BLaER1 treated with 17β-estradiol and CSF1 and Interleukin-3, amounts not matched to agents 10 nM and 100 nM (cell line): Measurements from ENCODE around the gene SOS1.

ENCODE experiments used
- H3K27ac ChIP-seq, 11 experiments: shearing (Covaris generic); formaldehyde crosslinking; 2 replicates each; pipeline ENCODE4 v1.8.1; 2022
- H3K27me3 ChIP-seq, 11 experiments: shearing (Covaris generic); formaldehyde crosslinking; 2 replicates each; pipeline ENCODE4 v1.8.1; 2022
- H3K36me3 ChIP-seq, 11 experiments: shearing (Covaris generic); formaldehyde crosslinking; 2 replicates each; pipeline ENCODE4 v1.8.1; 2022
- H3K4me1 ChIP-seq, 10 experiments: shearing (Covaris generic); formaldehyde crosslinking; 2 replicates each; pipeline ENCODE4 v1.8.1; 2022
- H3K4me2 ChIP-seq, 11 experiments: shearing (Covaris generic); formaldehyde crosslinking; 2 replicates each; pipeline ENCODE4 v1.8.1; 2022
- H3K4me3 ChIP-seq, 10 experiments: shearing (Covaris generic); formaldehyde crosslinking; 2 replicates each; pipeline ENCODE4 v1.8.1; 2022
- H3K9ac ChIP-seq, 11 experiments: shearing (Covaris generic); formaldehyde crosslinking; 2 replicates each; pipeline ENCODE4 v1.8.1; 2022
- H3K9me3 ChIP-seq, 11 experiments: shearing (Covaris generic); formaldehyde crosslinking; replicated peaks in 1 of 11; 2 replicates each; pipeline ENCODE4 v1.8.1; 2022
- H4K20me1 ChIP-seq, 11 experiments: shearing (Covaris generic); formaldehyde crosslinking; 2 replicates each; pipeline ENCODE4 v1.8.1; 2022
- Cebpa-rat ChIP-seq, 11 experiments: shearing (Covaris generic); IDR thresholded peaks; 2 replicates each; pipeline ENCODE4 v1.8.1; 2022

SOS1 gene

GRCh38 chr2:39127973-39128372, 7.1 kb upstream of the SOS1 start:
- Histone ChIP-seq H3K4me2 (peak overlapping the region; percentile 25 to 83 (median 75); a peak in 21 of 22 replicates), H3K9ac (peak overlapping the region in 7 of 11 experiments; percentile 17 to 69 (median 53); a peak in 9 of 22 replicates)
- TF ChIP-seq Cebpa-rat (IDR thresholded peaks at IDR 0.05) = peak in 1 of 11 experiments; percentile 48; a peak in 1 of 22 replicates

DNA sequence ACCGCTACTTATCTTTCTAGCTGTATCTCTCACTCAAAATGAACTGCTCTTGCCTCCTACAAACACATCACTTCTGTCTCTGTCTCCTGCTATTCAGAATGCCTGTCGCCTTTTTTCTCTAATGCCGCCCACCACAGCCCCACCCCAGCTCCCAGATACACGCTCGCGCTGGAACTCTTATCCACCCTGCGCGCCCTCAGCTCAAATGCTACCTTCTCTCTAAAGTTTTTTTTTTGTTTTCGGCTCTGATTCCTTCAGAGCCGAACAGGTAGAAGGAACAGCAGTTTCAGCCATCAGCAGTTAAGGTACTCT, 3.9 kb upstream of the SOS1 start:
- Histone ChIP-seq H3K9me3 (no peaks in the 10 kb centered on the region), H3K4me3 (peak overlapping the region; percentile 66 to 78 (median 72)), H3K36me3 (no peaks in the 10 kb centered on the region), H3K4me1 (peaks cover 56 to 69% (median 66%) of the 10 kb centered on the region in 10 experiments), H3K27ac (peak overlapping the region; percentile 67 to 94 (median 88)), H3K4me2 (peak overlapping the region; percentile 82 to 98 (median 92)), H4K20me1 (peaks cover 3 to 6% (median 5%) of the 10 kb centered on the region in 11 experiments; a peak in 13 of 22 replicates), H3K27me3 (no peaks in the 10 kb centered on the region), H3K9ac (peak overlapping the region; percentile 78 to 87 (median 83))
- no peak for TF ChIP-seq Cebpa-rat (IDR thresholded peaks at IDR 0.05)

More at GRCh38 chr2:39127973-39128372, 7.1 kb upstream of the SOS1 start:
- Histone ChIP-seq H3K36me3 (no peaks in the 10 kb centered on the region), H3K27ac (peak overlapping the region; percentile 13 to 84 (median 75); a peak in 19 of 22 replicates), H3K4me1 (peaks cover 38 to 68% (median 53%) of the 10 kb centered on the region in 10 experiments), H3K27me3 (no peaks in the 10 kb centered on the region), H4K20me1 (no peaks in the 10 kb centered on the region), H3K4me3 (no peak overlapping the region), H3K9me3 (no peaks in the 10 kb centered on the region)

DNA sequence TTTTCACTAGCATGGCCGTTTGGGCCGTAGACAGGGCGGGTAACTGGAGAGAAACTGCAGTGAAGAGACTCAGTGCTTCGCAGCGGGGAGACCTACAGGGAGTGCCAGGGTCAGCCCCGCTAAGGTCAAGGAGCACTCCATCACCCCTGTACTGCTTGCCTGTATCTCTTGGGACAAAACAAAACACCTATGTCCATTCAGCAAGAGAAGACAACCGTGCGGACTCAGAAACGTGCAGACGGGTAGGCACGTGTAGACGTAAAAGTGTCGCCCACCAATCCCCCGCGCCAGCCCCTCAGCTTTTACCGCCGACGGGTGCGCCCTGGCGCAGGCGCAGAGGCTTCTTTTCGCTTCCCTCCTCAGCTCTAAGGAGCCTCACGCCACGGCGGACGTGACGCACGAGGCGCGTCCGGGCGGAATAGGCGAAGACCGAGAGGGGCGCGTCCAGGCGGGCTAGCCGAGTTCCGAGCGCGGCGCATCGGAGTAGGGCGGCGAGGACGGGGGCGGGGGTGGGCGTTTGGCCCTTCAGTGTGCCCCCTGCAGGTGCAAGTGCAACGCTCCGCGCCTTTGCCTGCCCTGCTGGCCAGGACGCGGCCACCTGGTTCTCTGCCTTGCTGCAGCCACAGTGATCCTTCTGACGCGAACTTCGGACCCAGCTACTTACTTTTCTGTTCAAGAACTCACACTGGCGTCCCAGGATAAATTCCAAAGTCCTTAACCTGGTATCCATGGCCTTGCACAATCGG, 3.3 kb upstream of the SOS1 start:
- no peak for TF ChIP-seq Cebpa-rat (IDR thresholded peaks at IDR 0.05)
- Histone ChIP-seq H3K9ac (peak overlapping the region; percentile 78 to 87 (median 83)), H3K36me3 (no peaks in the 10 kb centered on the region), H3K27me3 (no peaks in the 10 kb centered on the region), H4K20me1 (peaks cover 4 to 11% (median 10%) of the 10 kb centered on the region in 11 experiments; a peak in 14 of 22 replicates), H3K4me1 (peaks cover 51 to 63% (median 61%) of the 10 kb centered on the region in 10 experiments), H3K27ac (peak overlapping the region; percentile 71 to 94 (median 88)), H3K9me3 (no peaks in the 10 kb centered on the region), H3K4me3 (peak overlapping the region; percentile 66 to 78 (median 72)), H3K4me2 (peak overlapping the region; percentile 82 to 98 (median 92))

DNA sequence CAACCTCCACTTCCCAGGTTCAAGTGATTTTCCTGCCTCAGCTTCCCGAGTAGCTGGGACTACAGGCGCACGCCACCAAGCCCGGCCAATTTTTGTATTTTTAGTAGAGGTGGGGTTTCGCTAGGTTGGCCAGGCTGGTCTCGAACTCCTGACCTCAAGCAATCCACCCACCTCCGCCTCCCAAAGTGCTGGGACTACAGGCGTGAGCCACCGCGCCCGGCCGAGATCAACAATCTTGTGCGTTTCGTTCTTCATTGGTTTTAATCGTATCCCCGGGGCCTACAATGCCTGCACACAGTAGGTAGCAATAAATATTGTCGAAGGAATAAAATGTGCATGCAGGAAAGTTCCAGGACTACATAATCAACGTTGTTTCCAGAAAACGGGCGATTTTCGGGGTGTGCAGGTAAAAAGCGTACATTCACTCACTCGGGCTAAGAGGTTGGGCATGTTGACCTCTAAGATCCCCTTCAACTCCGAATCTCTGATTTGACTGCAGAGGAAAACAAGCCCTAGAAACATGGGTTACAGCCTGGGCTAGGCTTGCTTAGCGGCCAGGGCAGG, 2.7 kb upstream of the SOS1 start:
- no peak for TF ChIP-seq Cebpa-rat (IDR thresholded peaks at IDR 0.05)

DNA sequence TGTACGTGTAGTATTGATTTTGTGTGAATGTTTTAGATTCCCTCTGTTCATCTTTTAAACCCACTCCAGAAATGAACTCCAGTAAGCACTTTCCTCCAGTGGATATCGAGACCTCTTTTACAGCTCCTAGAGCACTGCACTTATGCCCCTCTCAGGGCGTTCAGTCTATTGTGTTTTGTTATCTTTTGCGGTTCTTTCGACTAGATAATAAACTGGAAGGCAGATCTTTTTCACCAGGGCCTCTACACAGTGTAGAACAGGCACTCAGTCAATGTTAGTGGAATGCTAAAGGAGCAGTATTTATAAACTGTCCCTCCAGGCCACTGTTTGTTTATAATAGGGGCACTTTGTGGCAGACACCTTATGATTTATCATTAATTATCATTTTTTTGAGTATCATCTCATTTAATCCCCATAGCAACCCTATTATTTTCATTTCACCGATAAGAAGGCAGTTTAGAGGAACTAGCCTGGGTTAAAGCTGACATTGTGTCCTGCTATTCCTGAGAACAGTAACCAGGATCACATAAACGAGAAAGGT, 742 bp upstream of the SOS1 start:
- no peaks in the 10 kb centered on the region for H3K9me3 ChIP-seq
- peak overlapping the region; percentile 90 to 98 (median 93) for H3K9ac ChIP-seq
- no peaks in the 10 kb centered on the region for H3K27me3 ChIP-seq
- peak overlapping the region; percentile 84 to 98 (median 91) for H3K4me2 ChIP-seq
- peaks cover 39 to 60% (median 50%) of the 10 kb centered on the region in 10 experiments for H3K4me1 ChIP-seq
- peak overlapping the region; percentile 86 to 96 (median 92) for H3K27ac ChIP-seq
- H3K36me3 ChIP-seq = peaks cover 3 to 13% (median 10%) of the 10 kb centered on the region in 11 experiments; a peak in 18 of 22 replicates
- peak overlapping the region; percentile 85 to 95 (median 88) for H3K4me3 ChIP-seq
- TF ChIP-seq Cebpa-rat (IDR thresholded peaks at IDR 0.05) = no peak
- H4K20me1 ChIP-seq = peaks cover 4 to 37% (median 34%) of the 10 kb centered on the region in 11 experiments; a peak in 19 of 22 replicates

More for the DNA sequence above, 2.7 kb upstream of the SOS1 start:
- peak overlapping the region; percentile 54 to 94 (median 88); a peak in 21 of 22 replicates for H3K27ac ChIP-seq
- H3K36me3 ChIP-seq = no peaks in the 10 kb centered on the region
- no peaks in the 10 kb centered on the region for H3K9me3 ChIP-seq
- H4K20me1 ChIP-seq = peaks cover 4 to 17% (median 17%) of the 10 kb centered on the region in 11 experiments; a peak in 19 of 22 replicates
- peak overlapping the region; percentile 82 to 98 (median 91) for H3K4me2 ChIP-seq
- no peaks in the 10 kb centered on the region for H3K27me3 ChIP-seq
- peak overlapping the region; percentile 66 to 78 (median 72) for H3K4me3 ChIP-seq
- H3K4me1 ChIP-seq = peaks cover 48 to 62% (median 58%) of the 10 kb centered on the region in 10 experiments
- peak overlapping the region; percentile 78 to 87 (median 83) for H3K9ac ChIP-seq

DNA sequence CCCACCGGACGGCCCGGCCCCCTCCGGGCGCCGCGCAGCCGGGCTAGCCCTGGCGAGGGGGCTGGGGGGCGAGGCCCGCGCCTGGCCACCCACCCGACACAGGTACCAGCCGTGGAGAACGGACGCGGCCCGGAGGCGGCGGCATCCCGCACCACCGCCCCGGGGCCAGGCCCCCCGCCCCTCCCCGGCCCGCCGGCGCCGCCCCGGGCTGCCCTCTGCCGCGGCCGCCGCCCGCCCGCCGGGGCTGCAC, 405 bp downstream of the SOS1 start:
- Histone ChIP-seq H3K9ac (peak overlapping the region; percentile 90 to 98 (median 93)), H3K4me2 (peak overlapping the region in 9 of 11 experiments; percentile 85 to 97 (median 91); a peak in 18 of 22 replicates), H3K9me3 (no peaks in the 10 kb centered on the region), H3K4me3 (peak overlapping the region; percentile 85 to 95 (median 88)), H3K27me3 (no peaks in the 10 kb centered on the region), H3K4me1 (peaks cover 38 to 63% (median 49%) of the 10 kb centered on the region in 10 experiments), H3K27ac (peak overlapping the region; percentile 86 to 96 (median 92)), H4K20me1 (peaks cover 4 to 48% (median 45%) of the 10 kb centered on the region in 11 experiments; a peak in 19 of 22 replicates), H3K36me3 (peaks cover 15 to 24% (median 21%) of the 10 kb centered on the region in 11 experiments; a peak in 20 of 22 replicates)
- no peak for TF ChIP-seq Cebpa-rat (IDR thresholded peaks at IDR 0.05)

DNA sequence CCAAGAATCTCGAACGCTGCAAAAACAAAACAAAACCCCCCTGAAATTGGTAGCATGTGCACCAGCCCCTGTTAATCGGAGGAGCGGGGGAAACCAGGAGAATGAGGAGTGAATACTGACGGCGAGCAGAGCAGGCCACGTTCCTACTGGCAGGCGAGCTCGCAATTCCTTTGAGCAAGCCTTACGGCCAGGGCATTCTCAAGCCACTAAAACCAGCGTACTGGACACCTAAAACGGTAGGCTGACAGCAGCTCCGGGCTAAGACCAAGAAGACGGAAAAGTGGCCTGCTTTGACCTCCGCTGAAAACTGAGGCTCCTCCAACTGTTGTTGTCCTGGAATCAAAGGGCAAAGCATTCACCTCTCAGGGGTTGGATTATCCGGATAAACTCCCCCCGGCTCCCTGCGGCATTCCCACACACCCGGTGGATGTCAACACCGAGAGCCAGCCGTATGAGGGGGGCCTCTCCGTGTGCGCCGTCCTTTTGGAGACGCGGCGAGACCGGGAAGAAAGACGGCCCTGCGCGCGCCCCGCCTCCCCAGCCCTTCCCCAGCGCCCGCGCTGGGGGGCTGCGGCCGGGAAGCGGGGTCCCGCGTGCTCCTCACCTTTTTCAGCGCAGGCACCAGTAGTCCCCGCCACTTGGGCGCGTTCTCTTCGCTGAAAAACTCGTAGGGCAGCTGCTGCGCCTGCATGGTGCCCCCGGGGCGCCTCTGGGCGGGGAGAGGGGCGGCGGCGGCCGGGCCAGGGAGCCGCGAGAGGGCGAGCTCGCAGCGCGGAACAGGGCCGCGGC, 925 bp downstream of the SOS1 start:
- H3K9me3 ChIP-seq = no peaks in the 10 kb centered on the region
- H3K27ac ChIP-seq = peak overlapping the region; percentile 86 to 96 (median 92)
- peak overlapping the region; percentile 76 to 98 (median 91) for H3K4me2 ChIP-seq
- H3K27me3 ChIP-seq = no peaks in the 10 kb centered on the region
- peaks cover 18 to 28% (median 25%) of the 10 kb centered on the region in 11 experiments; a peak in 20 of 22 replicates for H3K36me3 ChIP-seq
- peak overlapping the region; percentile 90 to 98 (median 93) for H3K9ac ChIP-seq
- no peak for TF ChIP-seq Cebpa-rat (IDR thresholded peaks at IDR 0.05)
- peaks cover 35 to 63% (median 44%) of the 10 kb centered on the region in 10 experiments for H3K4me1 ChIP-seq
- H3K4me3 ChIP-seq = peak overlapping the region; percentile 85 to 95 (median 88)
- H4K20me1 ChIP-seq = peaks cover 5 to 53% (median 50%) of the 10 kb centered on the region in 11 experiments; a peak in 19 of 22 replicates

DNA sequence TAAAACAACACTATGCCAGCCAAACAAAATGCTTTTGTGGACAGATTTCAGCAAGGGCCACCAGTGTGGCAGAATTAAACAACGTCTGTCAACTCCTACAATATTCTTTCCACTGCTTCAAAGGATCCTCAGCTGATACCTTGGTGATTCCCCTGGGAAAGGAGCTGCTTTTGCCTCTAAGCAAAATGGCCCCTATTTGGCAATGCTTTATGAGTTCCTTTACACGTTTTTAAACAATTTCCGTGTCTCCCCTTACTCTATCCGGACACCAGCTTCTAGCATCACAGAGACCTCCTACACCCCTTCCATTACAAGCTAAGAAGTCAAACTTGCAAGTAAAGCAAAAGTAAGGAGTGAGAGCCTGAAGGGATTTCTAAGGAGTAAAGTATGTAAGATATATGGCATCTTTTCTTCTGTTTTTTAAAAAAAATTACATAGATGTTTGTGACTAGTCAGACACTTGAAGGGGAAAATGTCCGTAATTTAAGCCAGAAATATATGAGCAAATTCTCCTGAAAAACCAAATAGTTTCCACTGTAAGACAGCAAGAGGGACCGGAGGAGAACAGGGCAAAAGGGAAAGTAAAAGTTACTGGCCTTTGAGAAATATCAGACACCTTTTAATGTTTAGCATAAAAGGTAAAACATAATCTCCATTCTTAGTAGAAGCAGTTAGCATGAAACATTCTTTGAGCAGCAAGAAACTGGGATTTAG, 1.9 kb downstream of the SOS1 start:
- Histone ChIP-seq H3K4me3 (peak overlapping the region; percentile 85 to 95 (median 88)), H3K27me3 (no peaks in the 10 kb centered on the region), H4K20me1 (peaks cover 14 to 63% (median 60%) of the 10 kb centered on the region in 11 experiments; a peak in 21 of 22 replicates), H3K9ac (peak overlapping the region; percentile 90 to 98 (median 93)), H3K27ac (peak overlapping the region; percentile 86 to 96 (median 92); a peak in 20 of 22 replicates), H3K9me3 (no peaks in the 10 kb centered on the region), H3K4me1 (peaks cover 33 to 72% (median 41%) of the 10 kb centered on the region in 10 experiments), H3K36me3 (peaks cover 22 to 37% (median 32%) of the 10 kb centered on the region in 11 experiments; a peak in 20 of 22 replicates), H3K4me2 (peak overlapping the region; percentile 76 to 98 (median 91))
- TF ChIP-seq Cebpa-rat (IDR thresholded peaks at IDR 0.05) = no peak
